HCT116 (cell line): ENCODE results near the gene NFX1. TPM values are rescaled to one million over a fixed set of nuclear protein-coding genes. Genes with fewer than 3 reads are reported as not detected.

Experiments used
- ATAC-seq: fragments of 200-7000 bp; cut with Tn5 transposase; 2 replicates; pipeline ENCODE4 v1.9.1; 2020; ENCODE audit warnings: mild to moderate bottlenecking, moderate library complexity
- BruUV-seq: library from RNA; stranded (reverse); fragments of 400-500 nt; replicated peaks from 2 replicates; lab custom pipeline; 2021; lab: Mats Ljungman, UMichigan
- CTCF ChIA-PET: fragments of 300-600 bp; sonication (Branson Sonifier 250); formaldehyde crosslinking; loops from one replicate; lab custom pipeline; 2021; ENCODE audit warnings: antibody characterized with exemption; lab: Charles Lee
- POLR2A ChIA-PET: fragments of 300-600, 350-600 bp; sonication (Branson Sonifier 250); formaldehyde crosslinking; loops from one replicate; lab custom pipeline; 2021; ENCODE audit warnings: antibody characterized with exemption; lab: Charles Lee
- RAD21 ChIA-PET, 2 experiments: fragments of 300-600 bp; sonication (Branson Sonifier 250); formaldehyde crosslinking; loops; one replicate each; lab custom pipeline; 2023; ENCODE audit warnings: low total read pairs in 2 of 2; ENCODE audit not compliant: uncharacterized antibody in 2 of 2, unreplicated experiment in 2 of 2, low non-redundant PET in 1 of 2; lab: Charles Lee
- DNase-seq: peaks from one replicate; pipeline ENCODE4 v3.0.0-alpha.2; 2010; ENCODE audit warnings: low read depth, low spot score
- H2AFZ ChIP-seq: fragments of 200-600 bp; shearing (Covaris generic), sonication (generic); 2 replicates; pipeline ENCODE4 v1.6.1; 2017; ENCODE audit warnings: low read depth, mixed run types, mixed read lengths, antibody characterized with exemption, low read length; ENCODE audit not compliant: poor library complexity, severe bottlenecking
- H3K27ac ChIP-seq: 2 replicates; pipeline ENCODE4 v1.5.1; 2012; ENCODE audit warnings: low read depth, low read length
- H3K27me3 ChIP-seq: fragments of 200-600 bp; sonication (generic); 2 replicates; pipeline ENCODE4 v1.6.1; 2016; ENCODE audit warnings: mixed run types, low read length, mixed read lengths; ENCODE audit not compliant: insufficient read depth
- H3K36me3 ChIP-seq, 2 experiments: fragments of 200-500 bp in 1 of 2; fragments of 200-600 bp in 1 of 2; sonication (Bioruptor generic) in 1 of 2; sonication (generic) in 1 of 2; 2 replicates each; pipeline versions ENCODE4 v1.5.1 to v1.6.1; 2014 to 2016; ENCODE audit warnings: low read length in 2 of 2, inconsistent platforms in 1 of 2, mixed read lengths in 1 of 2, mixed run types in 1 of 2; ENCODE audit not compliant: insufficient read depth in 2 of 2, control insufficient read depth in 1 of 2
- H3K4me1 ChIP-seq, 2 experiments: fragments of 200-600 bp in 1 of 2; sonication (generic) in 1 of 2; 2 replicates each; pipeline versions ENCODE4 v1.5.1 to v1.6.1; 2012 to 2017; ENCODE audit warnings: low read length in 2 of 2, inconsistent platforms in 1 of 2, mild to moderate bottlenecking in 1 of 2, mixed read lengths in 1 of 2, mixed run types in 1 of 2, moderate library complexity in 1 of 2; ENCODE audit not compliant: insufficient read depth in 2 of 2, control insufficient read depth in 1 of 2
- H3K4me2 ChIP-seq: fragments of 200-600 bp; sonication (generic); 2 replicates; pipeline ENCODE4 v1.6.1; 2017; ENCODE audit warnings: mixed run types, low read length, mixed read lengths
- H3K4me3 ChIP-seq, 2 experiments: fragments of 200-600 bp in 1 of 2; sonication (generic) in 1 of 2; replicated peaks in 1 of 2; 2 replicates each; pipeline ENCODE4 v1.5.1; 2011 to 2016; ENCODE audit warnings: low read length in 2 of 2, control low read depth in 1 of 2, low read depth in 1 of 2, mild to moderate bottlenecking in 1 of 2, mixed read lengths in 1 of 2, mixed run types in 1 of 2
- H3K79me2 ChIP-seq: fragments of 200-600 bp; sonication (generic); 2 replicates; pipeline ENCODE4 v1.6.1; 2017; ENCODE audit warnings: mild to moderate bottlenecking, mixed run types, low read length, moderate library complexity, mixed read lengths; ENCODE audit not compliant: insufficient read depth
- H3K9ac ChIP-seq: fragments of 200-600 bp; sonication (generic); 2 replicates; pipeline ENCODE4 v1.6.1; 2016; ENCODE audit warnings: low read length, mixed read lengths
- H3K9me2 ChIP-seq: fragments of 200-600 bp; sonication (generic), shearing (Covaris generic); 2 replicates; pipeline ENCODE4 v1.6.1; 2017; ENCODE audit warnings: mixed run types, mild to moderate bottlenecking, moderate library complexity; ENCODE audit not compliant: insufficient read depth
- H3K9me3 ChIP-seq, 2 experiments: fragments of 200-500 bp in 1 of 2; fragments of 200-600 bp in 1 of 2; sonication (Bioruptor generic) in 1 of 2; sonication (generic) in 1 of 2; 2 replicates each; pipeline ENCODE4 v1.6.1; 2014 to 2017; ENCODE audit warnings: low read length in 2 of 2, mixed read lengths in 2 of 2, inconsistent platforms in 1 of 2, low read depth in 1 of 2, mild to moderate bottlenecking in 1 of 2, mixed run types in 1 of 2, moderate library complexity in 1 of 2; ENCODE audit not compliant: control insufficient read depth in 1 of 2, insufficient read depth in 1 of 2
- H4K20me1 ChIP-seq: fragments of 200-600 bp; sonication (generic), shearing (Covaris generic); 2 replicates; pipeline ENCODE4 v1.6.1; 2017; ENCODE audit warnings: mixed run types, mild to moderate bottlenecking, moderate library complexity; ENCODE audit not compliant: insufficient read depth
- CEBPB ChIP-seq: IDR thresholded peaks from 2 replicates; pipeline ENCODE4 v1.6.1; 2012; ENCODE audit warnings: low read depth
- EGR1 ChIP-seq: IDR thresholded peaks from 2 replicates; pipeline ENCODE4 v1.6.1; 2012; ENCODE audit warnings: low read depth
- ELF1 ChIP-seq: IDR thresholded peaks from 2 replicates; pipeline ENCODE4 v1.6.1; 2012; ENCODE audit warnings: low read depth, borderline replicate concordance
- EZH2 ChIP-seq: fragments of 200-600 bp; sonication (generic); IDR thresholded peaks from 2 replicates; pipeline ENCODE4 v1.6.1; 2017; ENCODE audit warnings: antibody characterized with exemption, mixed run types
- FOSL1 ChIP-seq: IDR thresholded peaks from 2 replicates; pipeline ENCODE4 v1.6.1; 2012; ENCODE audit warnings: low read depth
- JUND ChIP-seq: IDR thresholded peaks from 2 replicates; pipeline ENCODE4 v1.6.1; 2012
- POLR2A ChIP-seq: IDR thresholded peaks from 2 replicates; pipeline ENCODE4 v1.7.0; 2011; ENCODE audit warnings: borderline replicate concordance; ENCODE audit not compliant: insufficient read depth, insufficient read length; ENCODE audit errors: extremely low read depth
- POLR2AphosphoS5 ChIP-seq: IDR thresholded peaks from 2 replicates; pipeline ENCODE4 v1.6.1; 2011; ENCODE audit warnings: mild to moderate bottlenecking, low read depth, low read length, moderate library complexity
- RAD21 ChIP-seq: IDR thresholded peaks from 2 replicates; pipeline ENCODE4 v1.6.1; 2012; ENCODE audit warnings: low read depth, mild to moderate bottlenecking
- REST ChIP-seq: IDR thresholded peaks from 2 replicates; pipeline ENCODE4 v1.6.1; 2012; ENCODE audit warnings: low read depth
- SIN3A ChIP-seq: IDR thresholded peaks from 2 replicates; pipeline ENCODE4 v1.6.1; 2012; ENCODE audit warnings: low read depth
- ZFX ChIP-seq: fragments of 450-650 bp; IDR thresholded peaks from 2 replicates; pipeline ENCODE4 v1.6.1; 2017
- intact Hi-C: fragments of 100-400 bp; cut with micrococcal nuclease; formaldehyde crosslinking; loops from 2 replicates; pipeline ENCODE4 v1.10.0; 2022
- total RNA-seq: library from RNA; stranded (reverse); gene quantifications from one replicate; pipeline ENCODE4 v1.2.1, GENCODE V29; 2021; ENCODE audit not compliant: unreplicated experiment
- TF ChIP-seq, protein P1 (sequence below): IDR thresholded peaks from 2 replicates; pipeline ENCODE4 v1.6.1; 2011; ENCODE audit warnings: mild to moderate bottlenecking, low read length, moderate library complexity; ENCODE audit not compliant: insufficient replicate concordance; ENCODE audit errors: extremely low read depth

Gene NFX1
- total RNA-seq, 1 experiment from 2014 or later: 31.7 TPM

DNA sequence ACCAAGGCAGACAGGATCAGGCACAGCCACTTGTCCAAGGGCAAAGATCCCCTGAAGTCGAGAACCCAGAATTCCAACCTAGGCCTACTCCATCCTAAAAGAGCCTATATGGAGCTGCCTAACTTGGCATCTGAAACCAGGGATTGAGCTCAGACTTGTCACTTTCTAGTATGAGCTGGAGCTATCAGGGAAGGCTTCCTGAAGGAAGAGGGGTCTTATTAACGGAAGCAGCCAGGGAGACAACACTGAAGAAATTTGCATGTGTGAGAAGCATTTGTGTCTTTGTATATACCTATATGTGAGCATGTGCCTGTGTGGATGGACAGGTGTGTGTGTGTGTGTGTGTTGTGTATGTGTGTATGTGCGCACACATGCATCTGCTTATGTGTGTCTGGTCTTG lies 116.7 kb downstream of the NFX1 start (continued):
- TF ChIP-seq POLR2A: no peak
- no peak for TF ChIP-seq REST
- no peak for TF ChIP-seq RAD21
- no peak for TF ChIP-seq JUND
- TF ChIP-seq SIN3A: no peak
- TF ChIP-seq ZFX: no peak
- TF ChIP-seq ELF1: no peak
- TF ChIP-seq EGR1: no peak
- TF ChIP-seq POLR2AphosphoS5: no peak
- TF ChIP-seq CEBPB: no peak

DNA sequence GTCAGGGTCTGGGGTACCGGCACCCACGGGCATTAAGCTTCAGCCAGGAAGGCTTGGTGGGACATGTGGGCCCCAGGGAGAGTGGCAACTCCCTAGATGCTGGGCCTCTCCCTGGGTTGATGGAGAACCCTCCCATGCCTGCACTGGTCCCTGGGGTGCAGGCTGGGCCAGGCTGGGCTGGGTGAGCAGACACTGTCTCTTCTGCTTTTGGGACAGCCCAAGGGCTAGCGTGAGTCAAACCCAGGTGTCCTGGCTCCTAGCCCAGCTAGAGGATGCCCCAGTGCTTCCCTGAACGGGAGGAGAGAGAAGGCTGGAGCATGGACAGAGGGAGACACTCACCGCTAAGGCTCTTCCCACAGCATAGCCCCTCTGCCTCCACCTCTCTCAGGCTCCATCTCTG lies 117.8 kb downstream of the NFX1 start:
- no TSS peak for BruUV-seq
- H3K4me3 ChIP-seq: no peak overlapping the region
- H3K9ac ChIP-seq: no peak overlapping the region
- DNase-seq (no peak), ATAC-seq (0 out of 2 replicates have a peak, but pooled peaks have one; percentile 18)
- no peaks in the 10 kb centered on the region for H4K20me1 ChIP-seq
- intact Hi-C loops: no loop called here
- ChIA-PET POLR2A (no interaction called here), CTCF (no interaction called here), RAD21 (no interaction called here)
- H3K4me1 ChIP-seq: peaks cover 0 to 2% of the 10 kb centered on the region in 2 experiments; a peak in 1 of 4 replicates
- H3K4me2 ChIP-seq: no peak overlapping the region
- TF ChIP-seq SIN3A: no peak
- TF ChIP-seq FOSL1: no peak
- TF ChIP-seq EZH2: no peak
- TF ChIP-seq RAD21: no peak
- no peak for TF ChIP-seq JUND
- TF ChIP-seq CEBPB: no peak
- TF ChIP-seq, protein P1, sequence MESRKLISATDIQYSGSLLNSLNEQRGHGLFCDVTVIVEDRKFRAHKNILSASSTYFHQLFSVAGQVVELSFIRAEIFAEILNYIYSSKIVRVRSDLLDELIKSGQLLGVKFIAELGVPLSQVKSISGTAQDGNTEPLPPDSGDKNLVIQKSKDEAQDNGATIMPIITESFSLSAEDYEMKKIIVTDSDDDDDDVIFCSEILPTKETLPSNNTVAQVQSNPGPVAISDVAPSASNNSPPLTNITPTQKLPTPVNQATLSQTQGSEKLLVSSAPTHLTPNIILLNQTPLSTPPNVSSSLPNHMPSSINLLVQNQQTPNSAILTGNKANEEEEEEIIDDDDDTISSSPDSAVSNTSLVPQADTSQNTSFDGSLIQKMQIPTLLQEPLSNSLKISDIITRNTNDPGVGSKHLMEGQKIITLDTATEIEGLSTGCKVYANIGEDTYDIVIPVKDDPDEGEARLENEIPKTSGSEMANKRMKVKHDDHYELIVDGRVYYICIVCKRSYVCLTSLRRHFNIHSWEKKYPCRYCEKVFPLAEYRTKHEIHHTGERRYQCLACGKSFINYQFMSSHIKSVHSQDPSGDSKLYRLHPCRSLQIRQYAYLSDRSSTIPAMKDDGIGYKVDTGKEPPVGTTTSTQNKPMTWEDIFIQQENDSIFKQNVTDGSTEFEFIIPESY: no peak
- H3K9me2 ChIP-seq: no peaks in the 10 kb centered on the region
- H3K36me3 ChIP-seq: no peaks in the 10 kb centered on the region
- no peak overlapping the region for H2AFZ ChIP-seq
- H3K27me3 ChIP-seq: no peaks in the 10 kb centered on the region
- H3K27ac ChIP-seq: no peak overlapping the region
- no peaks in the 10 kb centered on the region for H3K79me2 ChIP-seq
- H3K9me3 ChIP-seq: no peaks in the 10 kb centered on the region
